Stimulated activated CD4-positive, alpha-beta T cell treated with anti-CD3 and anti-CD28 coated beads, Interleukin-4, amount 100 ng/mL, for 1 hour (primary cell): ENCODE measurements around the gene SMURF1.

Experiments used
- DNase-seq: peaks from one replicate; pipeline ENCODE4 v3.0.0-alpha.2; 2020

The SMURF1 gene

DNA sequence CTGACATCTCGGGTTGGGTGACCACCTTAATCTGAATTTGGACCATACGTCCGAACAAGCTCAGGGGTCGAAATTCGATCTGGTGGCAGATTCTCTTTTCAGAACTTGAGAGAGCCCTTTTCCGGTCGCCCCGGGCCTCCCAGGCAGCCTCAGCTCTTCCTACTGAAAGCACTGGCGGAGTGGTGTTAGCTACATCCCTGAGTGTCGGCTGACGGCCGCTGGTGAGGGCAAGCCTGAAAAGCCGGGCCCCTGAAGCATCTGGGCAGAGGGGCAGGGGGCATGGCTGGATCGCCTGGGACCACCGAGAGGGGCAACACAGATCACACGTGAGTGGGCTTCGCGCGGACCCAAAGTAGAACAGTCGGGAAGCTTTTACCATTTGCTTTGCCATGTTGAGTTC lies 116.1 kb downstream of the SMURF1 start:
- DNase-seq = no peak

DNA sequence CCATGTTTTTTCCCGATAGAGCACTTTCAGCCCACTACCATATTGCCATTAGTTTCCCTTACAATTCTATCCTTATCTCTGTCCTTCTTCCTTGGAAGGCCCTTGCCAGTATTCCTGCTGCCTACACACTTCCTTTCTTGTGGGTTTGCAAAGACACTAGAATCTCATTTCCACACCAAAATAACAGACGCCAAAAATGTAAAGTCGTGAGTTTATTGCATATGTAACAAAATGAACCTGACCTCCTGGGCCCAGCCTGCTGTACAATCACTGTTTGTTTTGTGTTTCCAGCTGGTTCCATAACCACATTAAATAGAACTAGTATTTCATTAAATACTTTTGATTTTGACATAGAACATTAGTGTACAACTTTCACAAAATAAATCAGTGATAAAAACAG lies 116.7 kb downstream of the SMURF1 start:
- no peak for DNase-seq

DNA sequence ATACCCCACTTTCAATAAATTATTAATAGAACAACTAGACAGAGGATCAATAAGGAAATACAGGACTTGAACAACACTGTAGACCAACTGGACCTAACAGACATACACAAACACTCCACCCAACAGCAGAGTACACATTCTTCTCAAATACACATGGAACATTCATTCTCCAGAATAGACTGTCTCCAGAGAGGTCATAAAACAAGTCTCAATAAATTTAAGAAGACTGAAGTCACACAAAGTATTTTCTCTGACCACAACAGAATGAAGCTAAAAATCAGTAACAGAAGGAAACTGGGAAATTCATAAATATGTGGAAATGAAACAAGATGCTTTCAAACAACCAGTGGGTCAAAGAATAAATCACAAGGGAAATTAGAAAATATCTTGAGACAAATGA lies 119.8 kb downstream of the SMURF1 start:
- no peak for DNase-seq

DNA sequence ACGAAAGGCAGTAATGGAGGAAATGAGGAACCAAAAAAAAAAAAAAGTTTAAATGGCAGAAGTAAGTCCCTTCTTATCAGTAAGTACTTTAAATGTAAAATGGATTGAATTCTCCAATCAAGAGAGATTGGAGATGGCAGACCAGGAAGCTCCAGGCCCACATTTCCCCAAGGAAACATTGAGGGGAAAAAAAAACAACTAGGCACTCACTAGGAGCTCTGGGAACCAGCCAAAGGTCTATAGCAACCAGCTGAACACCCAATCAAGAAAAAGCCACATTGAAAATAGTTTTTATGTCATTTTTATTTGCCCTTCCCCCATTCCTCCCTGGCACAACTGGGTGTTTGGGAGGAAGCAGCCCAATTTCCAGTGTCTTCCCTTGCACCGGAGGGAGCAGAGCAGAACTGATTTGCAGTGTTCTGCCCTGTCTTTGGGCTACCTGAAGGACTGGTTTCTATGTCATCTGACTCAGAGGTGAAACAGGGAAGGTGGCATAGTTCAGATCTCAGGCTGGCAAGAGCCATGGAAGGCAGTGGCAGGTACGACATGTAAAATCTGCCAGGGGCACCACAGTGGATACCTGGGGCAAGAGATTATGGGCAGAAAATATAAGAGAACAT lies 121.9 kb downstream of the SMURF1 start:
- no peak for DNase-seq

DNA sequence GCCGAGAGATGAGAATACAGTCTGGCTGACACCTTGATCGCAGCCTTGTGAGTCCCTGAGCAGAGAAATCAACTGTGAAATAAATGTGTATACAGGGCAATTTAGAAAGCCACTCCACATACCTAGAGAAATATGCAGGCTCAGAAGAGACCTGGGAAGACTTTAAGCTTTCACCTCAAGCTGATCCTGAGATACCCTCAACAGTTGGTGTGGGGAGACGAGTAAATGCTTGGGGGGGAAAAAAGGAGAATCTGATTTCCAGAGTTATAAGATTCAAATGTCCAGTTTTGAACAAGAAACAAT lies 123.5 kb downstream of the SMURF1 start:
- no peak for DNase-seq

DNA sequence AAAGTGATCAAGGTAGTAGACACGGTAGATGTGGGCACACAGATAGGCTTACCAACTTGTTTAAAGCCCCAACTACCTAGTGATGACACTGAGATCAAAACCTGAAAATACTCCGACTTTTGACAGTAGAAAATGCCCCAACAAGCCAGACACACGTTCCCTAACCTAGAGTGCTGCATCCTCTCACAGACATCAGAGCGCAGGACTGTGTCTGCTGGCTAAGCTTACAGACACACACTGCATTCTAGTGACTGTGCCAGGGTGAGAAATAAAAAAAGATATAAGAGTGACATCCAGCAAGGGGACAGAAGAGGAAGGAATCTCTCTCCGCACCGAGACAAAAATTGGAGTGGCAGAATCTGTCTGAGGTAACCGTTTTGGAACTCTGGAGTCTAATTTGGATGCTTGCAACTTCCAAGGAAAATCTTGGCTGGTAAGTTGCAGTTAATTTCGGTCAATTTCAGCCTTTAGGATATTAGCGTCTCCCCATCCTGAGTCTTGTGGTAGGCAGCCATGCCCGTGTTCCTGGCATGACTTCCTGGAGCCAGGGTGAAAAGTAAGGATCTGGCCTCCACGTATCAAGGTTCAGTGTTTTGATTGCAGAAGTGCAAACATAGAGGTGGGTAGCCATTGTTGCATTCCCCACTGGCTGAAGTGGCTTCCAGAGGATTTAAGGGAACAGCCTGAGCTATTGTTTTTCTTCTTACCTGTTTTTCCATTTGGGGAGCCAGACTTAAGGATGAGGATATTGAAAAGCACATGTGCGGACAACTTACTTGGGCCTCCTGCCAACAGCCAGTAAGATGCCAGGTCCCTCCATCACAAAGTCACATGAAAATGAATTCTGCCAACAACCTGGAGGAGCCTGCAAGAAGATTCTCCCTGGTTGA lies 124.1 kb downstream of the SMURF1 start:
- no peak for DNase-seq

DNA sequence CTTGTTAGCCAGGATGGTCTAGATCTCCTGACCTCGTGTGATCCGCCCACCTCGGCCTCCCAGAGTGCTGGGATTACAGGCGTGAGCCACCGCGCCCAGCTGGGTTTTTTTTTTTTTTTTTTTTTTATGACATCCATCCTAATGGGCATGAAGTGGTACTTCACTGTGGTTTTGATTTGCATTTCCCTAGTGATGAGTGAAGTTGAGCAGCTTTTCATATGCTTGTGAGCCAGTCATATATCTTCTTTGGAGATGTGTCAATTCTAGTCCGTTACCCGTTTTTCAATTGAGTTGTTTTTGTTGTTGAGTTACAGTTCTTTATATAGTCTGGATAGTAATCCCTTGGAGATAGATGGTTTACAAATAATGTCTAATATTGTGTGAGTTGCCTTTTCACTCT lies 127.7 kb downstream of the SMURF1 start:
- DNase-seq = no peak

DNA sequence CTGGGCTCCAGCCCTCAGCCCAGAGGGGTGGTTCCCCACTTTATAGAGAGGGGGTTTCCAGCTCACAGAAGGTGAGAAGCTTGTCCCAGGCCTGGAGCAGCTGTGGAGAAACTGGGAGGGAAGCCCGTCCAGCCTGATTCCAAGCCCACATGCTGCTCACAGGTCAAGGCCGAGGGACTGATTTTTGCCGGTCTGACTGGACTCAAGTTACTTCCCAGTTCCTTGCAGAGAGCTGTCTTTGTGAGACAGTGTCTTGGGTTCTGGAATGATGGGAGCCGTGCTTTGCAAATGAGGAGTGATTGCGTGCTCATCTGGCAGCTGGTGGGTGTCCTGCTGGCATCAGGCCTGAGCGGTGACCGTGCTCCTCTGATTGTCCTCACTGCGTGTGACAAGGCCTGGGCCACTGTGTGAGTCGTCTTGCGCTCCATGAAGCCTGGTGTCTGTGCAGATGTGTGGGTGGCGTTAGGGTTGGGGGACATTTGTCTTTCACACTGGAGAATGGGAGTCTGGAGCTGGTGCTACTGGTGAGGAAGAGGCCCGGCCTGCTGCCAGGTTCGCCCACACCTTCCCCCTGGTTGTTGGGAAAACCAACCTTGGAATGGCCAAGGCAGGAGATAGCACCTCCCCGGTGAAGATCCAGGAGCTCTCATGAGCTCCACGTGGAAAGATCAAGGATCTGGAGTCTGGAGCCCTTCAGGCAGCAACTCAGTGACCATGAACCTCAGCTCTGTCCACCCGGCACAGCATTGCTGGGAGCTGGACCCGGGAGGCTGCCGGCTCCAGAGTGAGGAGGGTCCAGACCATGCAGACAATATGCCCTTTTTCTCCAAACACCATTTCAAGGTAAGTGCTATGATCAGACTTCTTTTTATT lies 129.6 kb downstream of the SMURF1 start:
- no peak for DNase-seq

DNA sequence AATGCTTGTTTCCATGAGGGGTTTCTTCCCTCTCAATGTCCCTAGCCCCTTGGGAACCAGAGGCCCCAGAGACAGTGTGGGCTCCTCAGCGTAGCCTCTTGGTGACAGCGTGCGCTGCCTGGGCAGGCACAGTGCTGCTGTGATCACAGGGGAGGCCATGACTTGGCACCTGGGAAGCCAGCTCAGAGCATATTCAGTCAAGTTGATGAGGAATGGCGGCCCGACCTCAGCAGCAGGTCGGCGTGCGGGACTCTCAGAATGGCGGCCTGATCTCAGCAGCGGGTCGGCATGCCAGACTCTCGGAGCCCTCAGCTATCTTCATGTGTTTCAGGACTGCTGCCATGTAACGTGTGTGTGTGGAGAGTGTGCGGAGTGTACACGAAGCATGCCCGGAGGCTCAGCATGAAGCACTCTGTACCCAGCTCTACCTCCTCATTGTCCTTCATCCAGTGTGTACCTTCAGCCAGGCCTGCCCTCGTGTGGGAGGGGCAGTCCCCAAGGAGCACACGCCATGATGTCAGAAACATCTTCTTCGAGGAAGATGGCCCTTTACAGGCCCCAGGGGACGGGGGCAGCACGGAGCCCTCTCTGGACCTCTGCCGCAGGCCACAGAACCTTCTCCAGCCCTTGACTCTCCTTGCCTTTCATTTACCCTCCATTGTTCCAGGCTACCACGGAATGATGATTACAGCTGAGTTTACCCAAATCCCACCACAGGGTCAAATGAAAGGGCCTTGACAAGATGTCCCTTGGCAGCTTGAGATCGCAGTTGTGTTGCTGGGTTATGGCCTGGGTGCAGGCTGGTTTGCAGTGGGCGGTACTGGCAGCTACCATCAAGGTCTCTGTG lies 130.4 kb downstream of the SMURF1 start:
- no peak for DNase-seq

DNA sequence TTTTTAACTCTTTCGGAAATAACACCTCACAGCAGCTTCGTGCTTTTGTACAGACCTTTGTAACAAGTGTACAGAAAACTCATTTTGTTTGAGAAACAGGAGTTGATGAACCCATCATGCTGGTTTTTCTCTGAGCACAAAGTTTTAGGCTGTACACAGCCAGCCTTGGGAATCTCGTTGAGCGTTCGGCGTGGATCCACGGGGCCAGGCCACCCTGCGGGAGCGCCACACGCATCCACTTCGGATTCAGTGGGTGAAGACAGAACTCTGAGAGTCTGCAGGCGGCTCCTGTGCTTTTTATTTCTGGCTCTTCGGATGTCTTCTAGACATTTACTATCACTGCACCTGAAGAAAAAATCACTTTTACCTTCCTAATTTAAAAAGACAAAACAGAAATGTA lies 131.2 kb downstream of the SMURF1 start:
- DNase-seq = no peak

DNA sequence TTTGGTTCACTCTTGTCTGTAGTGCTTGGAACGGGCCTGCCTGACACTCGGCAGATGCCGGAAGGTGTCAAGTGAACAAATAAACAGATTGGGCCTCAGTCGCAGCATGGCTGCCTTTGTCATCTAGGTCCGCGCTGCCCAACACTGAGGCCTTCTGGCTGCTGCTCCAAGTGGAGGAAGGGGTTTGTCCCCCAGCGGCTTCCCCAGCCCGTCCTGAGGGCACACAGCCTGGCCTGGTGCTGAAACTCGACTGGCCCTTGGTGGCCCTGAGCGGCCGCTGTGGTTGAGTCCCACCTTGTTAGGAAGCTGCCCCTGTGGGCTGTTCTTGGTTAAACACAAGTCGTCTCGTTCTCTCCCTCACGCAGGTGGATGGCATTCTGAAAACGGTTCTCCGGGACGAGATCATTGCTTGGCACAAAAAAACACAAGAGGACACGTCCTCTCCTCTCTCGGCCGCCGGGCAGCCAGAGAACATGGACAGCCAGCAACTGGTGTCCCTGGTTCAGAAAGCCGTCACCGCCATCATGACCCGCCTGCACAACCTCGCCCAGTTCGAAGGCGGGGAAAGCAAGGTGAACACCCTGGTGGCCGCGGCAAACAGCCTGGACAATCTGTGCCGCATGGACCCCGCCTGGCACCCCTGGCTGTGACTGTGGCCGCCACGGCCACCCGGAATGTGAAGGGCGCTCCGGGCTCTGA lies 132.1 kb downstream of the SMURF1 start:
- DNase-seq = no peak

DNA sequence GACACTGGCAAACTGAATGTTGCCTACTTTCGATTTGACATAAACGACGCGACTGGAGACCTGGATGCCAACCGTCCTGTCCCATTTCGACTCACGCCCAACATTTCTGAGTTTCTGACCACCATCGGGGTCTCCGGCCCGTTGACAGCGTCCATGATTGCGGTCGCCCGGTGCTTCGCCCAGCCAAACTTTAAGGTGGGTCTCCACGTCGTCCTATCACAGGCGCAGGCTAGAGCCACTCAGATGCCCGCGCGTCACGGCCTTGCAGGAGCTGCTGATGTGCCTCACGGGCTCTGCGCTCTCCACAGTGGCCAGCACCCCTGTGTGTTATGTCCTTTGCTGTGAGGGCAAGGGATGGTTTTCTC lies 132.6 kb downstream of the SMURF1 start:
- no peak for DNase-seq

DNA sequence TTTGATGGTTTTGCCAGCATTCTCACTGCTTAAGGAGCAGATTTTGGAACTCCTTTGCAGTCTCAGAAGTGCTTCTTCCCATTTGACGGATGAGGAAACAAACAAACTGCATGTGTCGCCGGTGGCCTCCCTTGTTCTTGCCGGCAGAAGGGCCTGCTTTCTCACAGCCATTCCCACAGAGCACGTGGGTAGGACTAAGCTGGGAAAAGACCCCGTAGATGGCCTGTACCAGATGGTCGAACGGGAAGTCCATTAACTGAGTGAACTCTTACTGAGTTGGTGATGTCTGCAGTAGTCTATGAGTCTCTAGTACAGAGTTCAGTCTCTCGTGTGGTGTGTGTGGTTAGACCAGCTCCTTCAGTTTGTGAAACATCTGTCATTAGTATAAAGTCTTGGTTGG lies 133.6 kb downstream of the SMURF1 start:
- DNase-seq = no peak

DNA sequence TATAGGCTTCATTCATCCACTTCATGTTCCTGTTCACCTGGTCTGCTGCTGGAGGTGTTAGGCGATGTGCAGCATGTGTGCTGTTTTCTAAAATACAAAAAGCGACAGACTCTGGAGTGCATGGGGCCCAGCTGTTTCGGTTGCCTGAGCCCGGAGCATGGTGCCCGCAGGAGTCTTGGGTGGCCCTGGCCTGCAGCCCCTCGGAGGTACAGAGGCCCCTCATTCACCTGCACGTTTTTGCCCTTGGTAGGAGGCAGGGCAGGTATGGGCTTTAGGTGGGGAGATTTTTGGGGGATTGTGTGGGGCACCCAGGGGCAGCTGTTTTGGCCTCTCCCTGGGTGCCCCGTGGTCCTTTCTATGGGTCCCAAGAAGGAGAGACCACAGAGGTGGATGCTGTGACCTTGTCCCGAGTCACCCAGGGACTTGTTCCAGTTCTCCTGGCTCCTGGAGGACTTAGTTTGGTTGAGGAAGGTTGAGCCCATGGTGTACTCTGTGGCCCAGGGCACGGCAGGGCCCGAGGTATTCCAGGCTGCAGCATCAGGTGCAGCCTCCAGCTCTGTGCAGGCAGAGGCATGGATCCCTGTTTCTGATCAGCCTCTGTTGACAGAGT lies 134.9 kb downstream of the SMURF1 start:
- DNase-seq = no peak

DNA sequence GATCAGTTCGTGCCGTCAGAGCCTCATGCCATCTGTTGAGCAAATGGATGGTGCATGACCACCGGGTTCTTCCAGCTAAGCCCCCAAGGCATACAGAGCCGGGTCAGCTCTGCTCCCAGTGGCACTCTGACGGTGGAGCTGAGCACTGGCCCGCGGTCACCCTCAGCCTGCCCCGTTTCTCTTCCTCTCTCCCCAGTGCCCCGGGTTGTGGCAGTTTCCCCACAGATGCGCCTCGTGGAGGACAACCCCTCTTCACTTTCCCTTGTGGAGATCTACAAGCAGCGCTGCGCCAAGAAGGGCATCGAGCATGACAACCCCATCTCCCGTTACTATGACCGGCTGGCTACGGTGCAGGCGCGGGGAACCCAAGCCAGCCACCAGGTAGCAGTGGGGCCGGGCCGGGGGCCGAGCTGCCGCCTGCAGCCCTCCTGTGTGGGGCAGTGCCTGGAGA lies 135.7 kb downstream of the SMURF1 start:
- DNase-seq = no peak

DNA sequence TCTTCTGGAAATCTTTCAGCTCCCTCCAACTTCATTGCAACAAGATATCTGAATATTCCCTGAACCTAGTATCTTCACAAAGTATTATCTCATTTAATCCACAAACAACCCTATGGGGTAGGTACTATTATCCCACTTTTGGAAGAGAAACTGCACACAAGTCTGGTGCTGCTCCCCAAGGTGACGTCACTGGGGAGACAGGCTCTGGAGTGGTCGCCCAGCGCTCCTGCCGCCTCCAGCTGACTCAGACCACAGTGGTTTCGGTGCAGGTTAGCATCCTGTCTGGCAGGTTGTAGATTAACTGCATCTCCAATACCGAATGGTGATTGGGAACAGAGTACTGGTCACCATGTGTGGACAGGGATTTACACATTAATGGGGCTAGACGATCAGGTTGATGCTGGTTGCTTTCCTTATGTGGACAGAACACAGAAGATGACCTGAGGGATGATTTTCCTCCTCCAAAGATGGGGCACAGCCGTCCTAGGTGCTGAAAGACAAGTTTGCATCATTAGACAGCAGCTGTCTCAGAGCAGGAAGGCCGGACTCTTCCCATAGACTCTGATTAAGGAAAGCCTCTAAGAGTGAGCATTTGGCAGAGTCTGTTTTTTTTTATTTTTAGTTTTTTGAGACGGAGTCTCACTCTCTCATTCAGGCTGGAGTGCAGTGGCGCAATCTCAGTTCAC lies 137.0 kb downstream of the SMURF1 start:
- DNase-seq = no peak

DNA sequence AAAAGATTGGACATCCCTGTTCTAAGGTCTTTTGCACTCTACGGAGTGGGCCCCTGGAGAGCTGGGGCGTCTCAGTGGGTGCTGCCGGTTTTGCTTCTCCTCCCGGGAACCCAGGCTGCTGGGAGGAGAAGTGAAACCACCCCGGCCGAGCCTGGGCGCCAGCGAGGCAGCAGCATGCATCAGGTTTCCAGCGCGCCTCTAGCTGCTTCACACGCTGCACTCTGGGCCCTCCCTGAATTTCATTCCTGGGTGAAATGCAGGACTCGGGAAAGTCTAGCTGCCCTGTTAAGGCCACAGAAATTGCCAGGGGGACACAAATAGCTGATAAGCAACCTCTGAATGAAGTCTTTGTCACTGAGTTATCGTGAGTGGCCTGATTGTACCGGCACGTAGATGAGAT lies 138.1 kb downstream of the SMURF1 start:
- no peak for DNase-seq

DNA sequence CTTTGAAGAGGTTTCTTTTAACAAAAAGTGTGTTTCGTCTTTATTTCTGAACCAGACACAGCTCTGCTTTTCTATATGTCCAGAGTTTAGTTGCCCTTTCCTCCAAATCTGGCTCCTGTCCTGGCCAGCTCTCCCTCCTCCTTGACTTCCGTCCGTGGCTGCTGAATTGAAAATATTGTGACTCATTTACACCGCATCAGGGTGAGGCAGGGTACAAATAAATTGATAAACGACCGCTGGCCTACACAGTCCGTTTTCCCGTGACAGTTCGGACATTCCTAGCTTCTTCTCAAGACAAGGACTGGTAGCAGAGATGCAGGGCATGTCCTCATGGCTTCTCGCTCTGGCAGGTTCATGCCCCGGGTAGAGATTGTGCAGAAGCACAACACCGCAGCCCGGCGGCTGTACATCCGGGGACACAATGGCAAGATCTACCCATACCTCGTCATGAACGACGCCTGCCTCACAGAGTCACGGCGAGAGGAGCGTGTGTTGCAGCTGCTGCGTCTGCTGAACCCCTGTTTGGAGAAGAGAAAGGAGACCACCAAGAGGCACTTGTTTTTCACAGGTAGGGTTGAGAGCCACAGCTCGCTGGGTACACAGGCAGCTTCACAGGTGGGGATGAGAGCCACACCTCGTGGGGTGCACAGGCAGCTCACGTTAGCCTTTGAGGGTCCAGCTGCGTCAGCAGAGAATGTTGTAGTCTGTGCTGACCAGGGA lies 139.0 kb downstream of the SMURF1 start:
- no peak for DNase-seq

DNA sequence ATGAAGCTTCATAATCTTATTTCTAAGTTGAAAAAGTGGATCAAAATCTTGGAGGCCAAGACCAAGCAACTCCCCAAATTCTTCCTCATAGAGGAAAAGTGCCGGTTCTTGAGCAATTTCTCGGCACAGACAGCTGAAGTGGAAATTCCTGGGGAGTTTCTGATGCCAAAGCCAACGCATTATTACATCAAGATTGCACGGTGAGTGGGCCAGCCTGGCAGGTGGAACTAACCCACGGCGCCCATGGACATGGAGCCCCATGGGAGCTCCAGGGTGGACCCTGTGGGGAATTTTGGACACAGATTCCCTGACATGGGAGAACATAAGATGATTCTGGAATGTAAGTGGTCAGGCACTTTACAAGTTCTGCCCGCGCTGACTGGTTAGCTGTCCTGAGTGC lies 139.7 kb downstream of the SMURF1 start:
- DNase-seq = no peak

DNA sequence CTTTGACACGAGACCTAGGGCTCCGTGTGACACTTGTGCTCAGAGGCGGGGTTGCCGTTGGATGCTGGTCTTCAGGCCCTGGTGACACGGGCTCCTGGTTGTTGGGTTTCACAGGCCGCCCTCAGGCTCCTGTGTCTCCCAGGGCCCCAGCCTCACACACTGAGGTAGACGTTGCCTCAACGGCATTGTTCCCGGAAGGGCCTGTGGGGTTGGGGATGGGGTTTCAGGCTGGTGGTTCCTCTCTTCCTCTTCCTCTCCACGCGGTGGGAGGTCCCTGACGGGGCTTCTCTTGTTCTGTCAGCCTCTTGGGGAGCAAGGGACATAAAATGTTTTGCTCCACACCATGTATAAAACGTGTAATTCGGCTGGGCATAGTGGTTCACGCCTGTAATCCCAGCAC lies 140.5 kb downstream of the SMURF1 start:
- DNase-seq = no peak

DNA sequence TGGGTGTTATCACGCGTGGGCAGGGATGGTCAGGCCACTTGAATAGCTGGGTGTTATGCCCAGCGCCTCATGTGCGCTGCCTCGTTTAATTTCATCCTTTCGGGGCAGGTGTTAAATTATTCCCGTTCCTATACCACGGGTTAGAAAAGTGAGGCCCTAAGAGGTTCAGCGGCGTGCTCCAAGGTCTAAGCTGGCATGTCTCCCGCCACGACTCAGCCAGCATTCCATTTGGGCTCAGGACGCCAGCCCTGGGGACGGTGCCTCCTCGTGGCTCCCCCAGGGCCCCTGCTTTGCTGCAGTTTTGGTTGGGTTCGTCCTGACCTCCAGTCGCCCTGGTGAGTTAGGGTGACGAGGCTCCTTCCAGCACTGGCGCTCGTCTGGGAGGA lies 141.1 kb downstream of the SMURF1 start:
- DNase-seq = no peak
